Esophagus (tissue), 2 donors: ENCODE results near the gene IL17REL. TPM values are rescaled to one million over a fixed set of nuclear protein-coding genes. Genes with fewer than 3 reads are reported as not detected.

Source experiments
- H3K27ac ChIP-seq, 2 donors: one replicate each; pipeline ENCODE4 v1.5.1; 2013; ENCODE audit warnings: low read depth in 2 of 2, mild to moderate bottlenecking in 2 of 2, inconsistent platforms in 1 of 2, low read length in 1 of 2, moderate library complexity in 1 of 2
- H3K27me3 ChIP-seq, 2 donors: one replicate each; pipeline ENCODE4 v1.6.1; 2013; ENCODE audit warnings: low read length in 2 of 2, control low read depth in 1 of 2, mild to moderate bottlenecking in 1 of 2; ENCODE audit not compliant: insufficient read depth in 2 of 2, control insufficient read depth in 1 of 2
- H3K36me3 ChIP-seq, 2 donors: one replicate each; pipeline ENCODE4 v1.6.1; 2013; ENCODE audit warnings: low read length in 1 of 2; ENCODE audit not compliant: control insufficient read depth in 2 of 2, insufficient read depth in 2 of 2
- H3K4me1 ChIP-seq, 2 donors: one replicate each; pipeline ENCODE4 v1.6.1; 2013; ENCODE audit warnings: low read length in 1 of 2; ENCODE audit not compliant: control insufficient read depth in 2 of 2, insufficient read depth in 2 of 2
- H3K4me3 ChIP-seq, 2 donors: one replicate each; pipeline ENCODE4 v1.5.1; 2013; ENCODE audit warnings: low read length in 2 of 2, mild to moderate bottlenecking in 2 of 2, low read depth in 1 of 2, moderate library complexity in 1 of 2
- H3K9me3 ChIP-seq, 2 donors: one replicate each; pipeline ENCODE4 v1.6.1; 2013; ENCODE audit warnings: mild to moderate bottlenecking in 2 of 2, low read depth in 1 of 2, low read length in 1 of 2, moderate library complexity in 1 of 2; ENCODE audit not compliant: control insufficient read depth in 2 of 2, insufficient read depth in 1 of 2
- WGBS, 2 donors: extraction: QIAGEN DNeasy Blood & Tissue Kit; methylation state at CpG; one replicate each; pipeline ENCODE4 v1.1.7; 2013; 5-methylcytosine and 5-hydroxymethylcytosine counted together
- polyA plus RNA-seq, 2 donors: library from polyadenylated mRNA; stranded (reverse); fragments of 200-250 nt; gene quantifications; one replicate each; pipeline ENCODE4 v1.2.3, GENCODE V29; 2013
- donor health status: healthy with polysubstance abuse.
- donor health status: Bipolar disorder and iron deficiency.

The IL17REL gene
- polyA plus RNA-seq = not detected

GRCh38 chr22:50012211-50013181, at the start of gene IL17REL:
Gene IL17REL, minus strand, starts transcription at chr22:50012765. Its CDS starts 119 bp downstream, at chr22:50012646.
- Histone ChIP-seq H3K36me3 (no peaks in the 10 kb centered on the region), H3K4me3 (no peak within 1 kb of the TSS), H3K9me3 (no peaks in the 10 kb centered on the region), H3K27me3 (peaks cover 3 to 16% of the 10 kb centered on the region in 2 donors), H3K27ac (no peak within 1 kb of the TSS), H3K4me1 (peaks cover 11 to 12% of the 10 kb centered on the region in 2 donors)
- WGBS, 2 donors = 49 to 56% methylated on average over 29 of the region's 29 CpGs

- Histone ChIP-seq H3K4me3 (no peak overlapping the region), H3K27ac (no peak overlapping the region), H3K36me3 (no peaks in the 10 kb centered on the region), H3K27me3 (peaks cover 0 to 7% of the 10 kb centered on the region in 2 donors), H3K9me3 (peaks cover 0 to 3% of the 10 kb centered on the region in 2 donors), H3K4me1 (no peaks in the 10 kb centered on the region)
- 71 to 75% methylated on average over 17 of the region's 17 CpGs for WGBS, 2 donors
These were observed 49.3 kb upstream of the IL17REL start for GRCh38 chr22:50061824-50062355.

GRCh38 chr22:50061141-50061823, 48.7 kb upstream of the IL17REL start:
- no peak overlapping the region for H3K4me3 ChIP-seq
- 70 to 73% methylated on average over 27 of the region's 27 CpGs for WGBS, 2 donors
- peaks cover 0 to 7% of the 10 kb centered on the region in 2 donors for H3K27me3 ChIP-seq
- no peak overlapping the region for H3K27ac ChIP-seq
- no peaks in the 10 kb centered on the region for H3K4me1 ChIP-seq
- H3K9me3 ChIP-seq = peaks cover 0 to 3% of the 10 kb centered on the region in 2 donors
- H3K36me3 ChIP-seq = no peaks in the 10 kb centered on the region

GRCh38 chr22:50060441-50061140, 48.0 kb upstream of the IL17REL start:
- WGBS, 2 donors = 67 to 70% methylated on average over 28 of the region's 28 CpGs
- Histone ChIP-seq H3K27ac (no peak overlapping the region), H3K4me3 (no peak overlapping the region), H3K27me3 (peaks cover 0 to 7% of the 10 kb centered on the region in 2 donors), H3K4me1 (no peaks in the 10 kb centered on the region), H3K36me3 (no peaks in the 10 kb centered on the region), H3K9me3 (peaks cover 0 to 3% of the 10 kb centered on the region in 2 donors)

- no peaks in the 10 kb centered on the region for H3K36me3 ChIP-seq
- WGBS, 2 donors = 79% methylated on average over 7 of the region's 7 CpGs
- H3K27ac ChIP-seq = no peak overlapping the region
- peaks cover 0 to 3% of the 10 kb centered on the region in 2 donors for H3K9me3 ChIP-seq
- H3K4me1 ChIP-seq = no peaks in the 10 kb centered on the region
- H3K27me3 ChIP-seq = peaks cover 0 to 7% of the 10 kb centered on the region in 2 donors
- H3K4me3 ChIP-seq = no peak overlapping the region
These were observed 47.3 kb upstream of the IL17REL start for GRCh38 chr22:50059881-50060262.

- peaks cover 2 to 3% of the 10 kb centered on the region in 2 donors for H3K9me3 ChIP-seq
- no peak overlapping the region for H3K4me3 ChIP-seq
- 16 to 19% methylated on average over 31 of the region's 31 CpGs for WGBS, 2 donors
- peaks cover 0 to 7% of the 10 kb centered on the region in 2 donors for H3K27me3 ChIP-seq
- H3K27ac ChIP-seq = no peak overlapping the region
- no peaks in the 10 kb centered on the region for H3K36me3 ChIP-seq
- no peaks in the 10 kb centered on the region for H3K4me1 ChIP-seq
These were observed 46.6 kb upstream of the IL17REL start for GRCh38 chr22:50058906-50059880.

- H3K27me3 ChIP-seq = peaks cover 0 to 7% of the 10 kb centered on the region in 2 donors
- H3K36me3 ChIP-seq = no peaks in the 10 kb centered on the region
- no peak within 1 kb of the TSS for H3K27ac ChIP-seq
- H3K9me3 ChIP-seq = peaks cover 3 to 8% of the 10 kb centered on the region in 2 donors
- H3K4me3 ChIP-seq = no peak within 1 kb of the TSS
- 9 to 13% methylated on average over 62 to 102 of the region's 102 CpGs for WGBS, 2 donors
- no peaks in the 10 kb centered on the region for H3K4me1 ChIP-seq
These were observed 45.7 kb upstream of the IL17REL start, which contains the start of gene TTLL8 for GRCh38 chr22:50058061-50058905. Gene TTLL8, minus strand, starts transcription at chr22:50058298.
